Mucosa of descending colon (tissue), 3 donors: ENCODE data around the gene DISP2. TPM values are rescaled to one million over a fixed set of nuclear protein-coding genes. Genes with fewer than 3 reads are reported as not detected.
A peak's percentile ranks its signal among the peaks of the same experiment; 100 is the strongest.

Experiments used
- ATAC-seq: fragments of 200-7000 bp; cut with Tn5 transposase; one replicate; pipeline ENCODE4 v1.9.1; 2020; ENCODE audit warnings: mild to moderate bottlenecking, moderate library complexity
- DNase-seq, 3 donors: peaks; one replicate each; pipeline ENCODE4 v3.0.0-alpha.2; 2020
- H3K36me3 ChIP-seq: fragments of 200-600 bp; one replicate; pipeline ENCODE4 v1.8.0; 2021; ENCODE audit warnings: low read depth, mild to moderate bottlenecking
- H3K4me1 ChIP-seq: fragments of 200-600 bp; one replicate; pipeline ENCODE4 v1.8.0; 2021; ENCODE audit warnings: low read depth, mild to moderate bottlenecking
- H3K4me3 ChIP-seq: fragments of 200-600 bp; one replicate; pipeline ENCODE4 v1.8.0; 2021; ENCODE audit warnings: mild to moderate bottlenecking
- H3K9me3 ChIP-seq: fragments of 200-600 bp; one replicate; pipeline ENCODE4 v1.8.0; 2021; ENCODE audit warnings: mild to moderate bottlenecking
- CTCF ChIP-seq: fragments of 200-600 bp; IDR thresholded peaks from one replicate; pipeline ENCODE4 v1.8.0; 2022; ENCODE audit warnings: antibody characterized with exemption, mild to moderate bottlenecking
- intact Hi-C, 2 donors: fragments of 100-400 bp; cut with DNase I in 1 of 2; cut with micrococcal nuclease in 1 of 2; formaldehyde crosslinking; loops; one replicate each; pipeline versions ENCODE4 v1.11.0 to v1.11.1; 2022; cut with DNase I, micrococcal nuclease
- total RNA-seq, 3 donors: library from RNA; stranded (reverse); fragmentation: NEBNext Ultra II Directional in 2 of 3; extraction: Animal tissue kit (Norgen Biotek cat#: 25700) in 2 of 3; gene quantifications; one replicate each; pipeline versions ENCODE4 v1.2.1 to v1.2.4, GENCODE V29; 2021 to 2023
- donor health status: DM: no; HTN: no; CAD: no; lungs with moderate emphysema.
- donor health status: DM: no; HTN: no; CAD: no.
- donor health status: DM: no; HTN: yes; CAD: no.

DISP2 gene
- total RNA-seq, 3 donors from 2014 or later = 5.1 to 23.4 (median 16.1) TPM

GRCh38 chr15:40320409-40320808 is 37.6 kb upstream of the DISP2 start:
- no peak for TF ChIP-seq CTCF
- ATAC-seq (no peak), DNase-seq (no peak)
- Histone ChIP-seq H3K4me3 (no peak overlapping the region), H3K9me3 (no peaks in the 10 kb centered on the region), H3K36me3 (no peaks in the 10 kb centered on the region), H3K4me1 (peaks cover 11% of the 10 kb centered on the region)
- intact Hi-C loops = no loop called here

- H3K4me1 ChIP-seq = peaks cover 16% of the 10 kb centered on the region
- peak; percentile 38 for ATAC-seq
- no peaks in the 10 kb centered on the region for H3K36me3 ChIP-seq
- TF ChIP-seq CTCF = peak; percentile 84
- peak in 1 of 3 donors; percentile 80 for DNase-seq
- H3K4me3 ChIP-seq = no peak overlapping the region
- intact Hi-C loops = no loop called here
- H3K9me3 ChIP-seq = no peaks in the 10 kb centered on the region
These were observed 37.1 kb upstream of the DISP2 start for GRCh38 chr15:40320931-40321371.

- peaks cover 16% of the 10 kb centered on the region for H3K4me1 ChIP-seq
- intact Hi-C loops = no loop called here
- no peak overlapping the region for H3K4me3 ChIP-seq
- ATAC-seq = no peak
- TF ChIP-seq CTCF = no peak
- H3K36me3 ChIP-seq = no peaks in the 10 kb centered on the region
- peak in 1 of 3 donors; percentile 74 for DNase-seq
- H3K9me3 ChIP-seq = no peaks in the 10 kb centered on the region
These were observed 35.3 kb upstream of the DISP2 start for GRCh38 chr15:40322531-40323238.

- intact Hi-C loops = no loop called here
- ATAC-seq = peak; percentile 94
- H3K4me1 ChIP-seq = peaks cover 16% of the 10 kb centered on the region
- no peaks in the 10 kb centered on the region for H3K9me3 ChIP-seq
- DNase-seq = peak; percentile 91 to 94 (median 94)
- peak; percentile 73 for TF ChIP-seq CTCF
- peak within 1 kb of the TSS; percentile 72 for H3K4me3 ChIP-seq
- no peaks in the 10 kb centered on the region for H3K36me3 ChIP-seq
These were observed 34.6 kb upstream of the DISP2 start, which contains the start of gene INAFM2 for GRCh38 chr15:40323239-40323952. TSS of gene INAFM2 (plus strand) at chr15:40323692. CDS start at chr15:40324056, 364 bp downstream.

- intact Hi-C loops = no loop called here
- Histone ChIP-seq H3K4me3 (peak overlapping the region; percentile 72), H3K9me3 (no peaks in the 10 kb centered on the region), H3K36me3 (no peaks in the 10 kb centered on the region), H3K4me1 (peaks cover 16% of the 10 kb centered on the region)
- DNase-seq (peak in 2 of 3 donors; percentile 64 to 67), ATAC-seq (no peak)
- no peak for TF ChIP-seq CTCF
These were observed 33.8 kb upstream of the DISP2 start for GRCh38 chr15:40323953-40324937.
